HG03432 (cell line): ENCODE data around the gene C17orf75.
"Not testable (repeated sequence)": the region's sequence is repeated elsewhere in the genome, so short reads cannot be mapped to it uniquely, and the experiment has no call there.

Source experiments
- ATAC-seq: cut with Tn5 transposase; IDR thresholded peaks from one replicate; pipeline ENCODE4 v1.9.1; 2021; ENCODE audit warnings: mild to moderate bottlenecking, moderate library complexity; ENCODE audit not compliant: unreplicated experiment

Gene C17orf75, protein sequence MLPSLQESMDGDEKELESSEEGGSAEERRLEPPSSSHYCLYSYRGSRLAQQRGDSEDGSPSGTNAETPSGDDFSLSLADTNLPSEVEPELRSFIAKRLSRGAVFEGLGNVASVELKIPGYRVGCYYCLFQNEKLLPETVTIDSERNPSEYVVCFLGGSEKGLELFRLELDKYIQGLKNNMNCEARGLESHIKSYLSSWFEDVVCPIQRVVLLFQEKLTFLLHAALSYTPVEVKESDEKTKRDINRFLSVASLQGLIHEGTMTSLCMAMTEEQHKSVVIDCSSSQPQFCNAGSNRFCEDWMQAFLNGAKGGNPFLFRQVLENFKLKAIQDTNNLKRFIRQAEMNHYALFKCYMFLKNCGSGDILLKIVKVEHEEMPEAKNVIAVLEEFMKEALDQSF

DNA sequence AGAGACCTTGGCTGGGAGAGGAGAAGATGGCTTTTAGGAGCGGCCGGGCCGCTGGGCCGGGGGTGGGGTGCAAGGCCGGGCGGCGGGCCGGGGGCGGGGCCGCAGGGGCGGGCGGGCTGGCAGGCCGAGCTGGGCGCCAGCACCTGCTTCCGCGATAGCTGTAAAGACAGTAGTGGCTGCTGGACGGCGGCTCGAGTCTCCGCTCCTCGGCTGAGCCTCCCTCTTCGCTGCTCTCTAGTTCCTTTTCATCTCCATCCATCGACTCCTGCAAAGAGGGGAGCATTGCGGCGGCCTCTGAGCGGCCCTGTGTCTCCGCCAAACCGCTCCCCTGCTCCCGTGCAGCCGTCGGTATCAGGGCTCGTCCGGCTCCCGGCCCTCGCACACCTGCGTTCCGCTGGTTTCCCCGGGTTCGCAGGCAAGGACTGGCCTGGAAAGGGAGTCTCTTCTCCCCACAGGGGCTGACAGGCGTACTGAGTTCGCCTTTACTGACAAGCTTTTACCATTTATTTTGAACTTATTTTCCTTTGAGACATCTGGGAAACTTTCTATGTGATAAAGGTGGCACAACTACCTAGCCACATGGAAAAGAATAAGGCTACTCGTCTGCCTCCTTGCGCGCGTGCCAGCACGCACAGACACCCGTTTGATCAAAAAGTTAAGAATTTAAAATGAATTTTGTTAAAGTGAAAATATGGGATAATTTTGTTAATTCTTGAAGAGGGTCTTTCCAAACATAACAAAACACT is at the start of gene C17orf75:
Gene C17orf75, minus strand, starts transcription at position 317 of the 746 bp plus-strand sequence. Its CDS starts 34 bp downstream, at position 283.
- peak; percentile 92 for ATAC-seq

DNA sequence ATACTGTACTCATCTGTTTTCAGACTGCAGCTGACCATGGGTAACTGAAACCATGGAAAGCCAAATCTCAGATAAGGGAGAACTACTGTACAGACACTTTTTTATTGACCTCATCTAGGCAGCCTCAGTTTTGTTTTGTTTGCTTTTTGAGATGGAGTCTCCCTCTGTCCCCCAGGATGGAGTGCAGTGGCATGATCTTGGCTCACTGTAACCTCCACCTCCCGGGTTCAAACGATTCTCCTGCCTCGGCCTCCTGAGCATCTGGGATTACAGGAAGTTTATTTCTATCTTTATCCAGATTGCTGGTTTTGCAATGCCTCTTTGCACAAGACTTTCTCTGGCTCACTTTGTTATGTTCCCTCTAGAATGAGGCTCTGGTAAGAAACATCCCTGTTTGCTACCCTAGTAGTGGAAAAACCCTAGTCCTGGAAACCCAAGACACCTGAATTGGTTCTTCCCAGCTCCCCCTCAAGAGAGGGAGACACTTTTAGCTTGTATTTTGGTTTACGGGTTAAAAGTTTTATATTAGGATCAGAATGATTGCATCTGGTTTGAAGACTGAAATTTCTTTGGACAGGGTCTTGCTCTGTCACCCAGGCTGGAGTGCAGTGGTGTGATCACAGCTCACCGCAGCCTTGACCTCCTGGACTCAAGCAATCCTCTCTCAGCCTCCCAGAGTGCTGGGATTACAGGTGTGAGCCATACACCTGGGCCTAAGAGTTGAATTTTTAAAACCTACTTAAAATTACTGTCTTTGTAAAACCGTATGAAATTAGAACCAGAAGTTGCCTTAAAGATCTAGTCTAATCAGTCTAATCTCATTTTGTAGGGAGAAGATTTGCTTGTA is 46.9 kb upstream of the C17orf75 start:
- ATAC-seq = no peak

DNA sequence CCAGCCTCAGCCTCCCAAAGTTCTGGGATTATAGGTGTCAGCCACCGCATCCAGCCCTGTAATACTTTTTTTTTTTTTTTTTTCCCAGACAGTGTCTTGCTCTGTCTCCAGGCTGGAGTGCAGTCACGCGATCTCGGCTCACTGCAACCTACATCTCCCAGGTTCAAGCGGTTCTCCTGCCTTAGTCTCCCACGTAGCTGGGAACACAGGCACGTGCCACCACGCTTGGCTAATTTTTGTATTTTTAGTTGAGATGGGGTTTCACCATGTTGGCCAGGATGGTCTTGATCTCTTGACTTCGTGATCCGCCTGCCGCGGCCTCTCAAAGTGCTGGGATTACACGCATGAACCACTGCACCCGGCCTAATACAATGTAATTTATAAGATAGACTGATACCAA is 46.2 kb upstream of the C17orf75 start:
- ATAC-seq = not testable (repeated sequence)

DNA sequence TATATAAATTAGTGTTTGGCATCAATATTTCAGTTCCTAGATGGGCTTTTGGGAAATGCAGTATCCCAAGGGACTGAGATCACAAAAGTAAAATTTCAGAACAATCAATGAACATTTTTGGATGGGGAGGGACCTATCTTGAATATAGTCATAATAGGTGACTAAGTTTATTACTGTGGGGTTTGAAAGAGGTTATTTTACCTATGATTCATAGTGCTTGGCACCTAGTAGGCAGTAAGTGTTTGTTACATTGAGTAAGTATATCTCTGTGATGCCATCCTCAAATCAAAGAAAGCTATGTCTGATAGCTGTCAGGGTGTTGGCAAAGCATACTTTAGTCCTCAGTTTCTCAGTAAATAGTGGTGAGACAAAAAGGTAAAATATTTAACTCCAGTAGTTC is 44.9 kb upstream of the C17orf75 start:
- ATAC-seq = no peak

DNA sequence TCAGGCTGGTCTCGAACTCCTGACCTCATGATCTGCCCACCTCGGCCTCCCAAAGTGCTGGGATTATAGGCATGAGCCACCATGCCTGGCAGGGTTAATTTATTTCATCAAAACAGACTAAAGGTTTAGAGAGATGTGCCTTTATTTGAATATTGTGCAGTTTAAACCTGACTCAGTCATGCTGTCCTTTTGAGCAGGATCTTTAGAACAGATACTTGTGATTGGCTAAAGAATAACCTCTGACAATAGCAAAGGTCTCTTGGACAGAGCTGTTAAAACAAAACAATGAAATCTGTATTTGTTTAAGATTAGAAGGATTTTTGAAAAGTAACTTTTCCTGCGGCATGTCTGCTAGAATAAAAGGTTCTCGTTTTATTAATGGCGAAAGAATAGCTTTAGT is 44.0 kb upstream of the C17orf75 start:
- ATAC-seq = no peak

DNA sequence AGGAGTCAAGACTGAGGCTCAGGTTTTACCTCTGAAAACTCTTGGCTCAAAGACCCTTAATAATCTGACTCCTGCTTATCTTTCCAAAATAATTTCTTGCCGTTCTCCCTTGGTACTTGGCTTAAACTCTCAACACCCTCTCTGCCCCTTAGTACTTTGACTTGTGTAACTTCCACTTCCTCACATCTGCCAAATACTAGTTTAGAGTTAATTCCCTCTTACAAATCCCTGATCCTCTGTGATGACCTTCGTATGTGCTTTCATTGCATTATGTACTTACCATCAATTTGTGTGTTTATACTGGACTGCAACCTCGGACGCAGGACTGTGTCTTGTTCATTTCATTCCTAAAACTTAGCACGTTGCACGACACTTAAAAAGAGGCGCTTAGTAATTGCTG is 43.1 kb upstream of the C17orf75 start:
- ATAC-seq = no peak

DNA sequence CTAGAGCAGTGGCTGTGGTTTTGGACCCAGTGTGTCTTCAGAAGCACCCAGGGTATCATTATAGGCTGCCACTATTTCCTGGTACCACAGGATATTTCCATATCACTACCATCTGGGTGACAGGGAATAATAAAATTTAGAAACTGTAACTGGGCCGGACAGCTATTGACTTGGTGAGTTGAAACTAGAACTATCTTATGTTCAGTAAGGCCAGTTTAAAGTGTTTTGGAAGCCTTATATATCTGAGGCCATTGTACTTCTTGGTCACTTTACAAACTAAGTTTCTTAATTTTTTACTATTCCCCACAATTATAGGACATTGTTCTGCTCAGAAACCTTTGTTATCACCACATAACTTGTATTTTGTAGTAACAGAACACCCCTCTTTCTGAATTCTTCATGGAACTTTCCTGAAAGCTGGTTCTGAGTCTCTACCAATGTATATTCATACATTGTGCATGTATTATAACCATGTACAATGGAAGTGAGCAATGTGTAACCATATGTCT is 42.0 kb upstream of the C17orf75 start:
- ATAC-seq = no peak

DNA sequence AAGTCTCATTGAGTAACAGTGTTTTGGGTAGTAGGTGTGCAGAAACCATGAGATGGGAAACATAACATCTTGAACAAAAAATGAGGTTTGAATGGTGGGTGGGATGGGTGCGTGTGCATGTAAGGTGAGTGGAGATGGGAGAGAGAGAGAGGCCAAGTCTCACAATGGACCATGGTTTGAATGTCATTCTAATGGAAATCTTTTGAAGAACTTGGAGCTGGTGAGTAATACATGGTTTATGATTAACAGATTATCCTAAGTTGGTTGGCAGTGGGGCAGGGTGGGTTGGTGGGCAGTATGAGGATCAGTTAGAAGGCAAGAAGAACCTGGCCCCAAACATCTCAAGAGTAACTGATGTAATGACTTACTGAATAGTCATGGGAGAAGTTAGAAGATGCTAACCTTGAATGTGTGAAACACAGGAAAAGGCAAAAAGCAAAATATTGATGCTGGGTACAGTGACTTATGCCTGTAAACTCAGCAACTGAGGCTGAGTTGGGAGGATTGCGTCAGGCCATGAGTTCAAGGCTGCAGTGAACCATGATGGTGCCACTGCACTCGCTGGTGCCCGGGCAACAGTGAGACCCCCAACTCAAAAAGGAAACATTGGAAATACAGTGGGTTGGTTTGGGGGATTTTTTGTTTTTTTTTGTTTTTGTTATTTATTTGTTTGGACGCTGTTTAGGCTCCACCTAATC is 40.7 kb upstream of the C17orf75 start:
- ATAC-seq = no peak

DNA sequence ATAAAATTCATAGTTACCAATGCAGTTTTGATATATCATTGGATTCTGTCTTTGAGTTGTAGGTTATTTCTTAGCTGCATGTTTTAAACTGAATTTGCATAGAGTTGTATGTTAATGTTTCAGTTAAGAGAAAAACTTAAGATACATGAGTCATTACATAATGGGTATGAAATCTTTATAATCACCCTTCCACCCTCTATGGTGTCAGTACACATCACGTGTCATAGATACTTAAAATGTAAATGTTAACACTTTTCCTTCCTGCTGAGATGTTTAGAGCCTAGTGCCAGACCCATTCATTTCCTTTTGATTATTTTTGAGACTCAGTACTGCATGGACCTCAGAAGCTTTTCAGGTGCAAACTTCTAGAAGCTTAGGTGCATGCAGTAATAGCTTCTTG is 28.5 kb upstream of the C17orf75 start:
- ATAC-seq = no peak

DNA sequence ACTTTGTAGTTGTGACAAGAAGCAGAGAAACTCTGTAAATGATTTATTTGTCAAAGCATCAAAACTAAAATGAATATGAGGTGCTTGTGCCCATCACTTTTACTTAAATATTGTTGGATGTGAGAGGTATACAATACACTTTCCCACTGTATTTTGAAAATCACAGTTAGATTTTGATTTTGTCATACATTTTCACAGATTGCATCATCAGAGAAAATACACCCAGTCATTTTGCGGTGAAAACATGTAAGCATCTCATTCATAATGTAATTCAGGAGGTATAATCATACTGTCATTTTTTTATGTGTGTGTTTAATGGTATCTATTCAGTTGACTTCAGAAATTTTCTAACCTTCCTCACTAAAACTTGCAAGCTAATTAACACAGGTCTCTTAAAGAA is 19.3 kb upstream of the C17orf75 start:
- ATAC-seq = no peak

DNA sequence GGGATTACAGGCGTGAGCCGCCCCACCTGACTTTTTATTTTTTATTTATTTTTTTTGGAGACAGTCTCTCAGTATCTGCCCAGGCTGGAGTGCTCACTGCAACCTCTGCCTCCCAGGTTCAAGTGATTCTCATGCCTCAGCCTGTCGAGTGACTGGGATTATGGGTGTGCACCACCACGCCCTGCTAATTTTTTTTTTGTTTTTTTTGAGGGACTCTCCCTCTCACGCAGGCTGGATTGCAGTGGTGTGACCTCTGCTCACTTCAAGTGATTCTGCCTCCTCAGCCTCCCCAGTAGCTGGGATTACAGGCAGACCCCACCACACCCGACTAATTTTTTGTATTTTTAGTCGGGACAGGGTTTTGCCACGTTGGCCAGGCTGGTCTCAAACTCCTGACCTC is 15.6 kb upstream of the C17orf75 start:
- no peak for ATAC-seq

DNA sequence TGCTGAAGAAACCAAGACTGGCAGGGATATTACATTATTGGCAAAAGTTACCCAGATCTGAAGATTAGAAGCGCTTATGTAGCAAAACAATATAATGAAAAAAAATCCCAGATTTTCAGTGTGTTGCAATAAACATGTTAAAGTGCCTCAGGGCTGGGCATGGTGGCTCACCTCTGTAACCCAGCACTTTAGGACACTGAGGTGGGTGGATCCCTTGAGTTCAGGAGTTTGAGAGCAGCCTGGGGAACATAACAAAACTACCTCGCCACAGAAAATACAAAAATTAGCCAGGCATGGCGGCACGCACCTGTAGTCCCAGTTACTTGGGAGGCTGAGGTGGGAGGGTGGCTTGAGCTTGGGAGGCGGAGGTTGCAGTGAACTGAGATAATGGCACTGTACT is 14.8 kb upstream of the C17orf75 start:
- no peak for ATAC-seq

DNA sequence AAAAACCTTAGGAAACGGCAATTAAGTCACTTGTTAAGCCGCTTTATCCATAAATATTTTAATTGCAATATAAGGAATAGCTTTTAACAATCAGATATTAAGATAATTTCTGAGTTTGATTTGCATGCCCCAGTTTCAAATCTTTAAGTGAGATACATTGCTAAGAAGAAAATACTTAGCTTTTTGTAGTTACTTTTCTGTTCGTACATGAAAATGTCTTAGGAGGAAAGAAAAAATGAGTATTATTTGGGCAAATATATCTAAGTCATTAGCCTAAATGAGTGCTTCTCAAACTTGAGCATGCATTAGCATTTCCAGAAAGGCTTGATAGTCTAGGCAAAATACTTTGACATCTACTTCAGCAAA is 14.4 kb upstream of the C17orf75 start:
- no peak for ATAC-seq

DNA sequence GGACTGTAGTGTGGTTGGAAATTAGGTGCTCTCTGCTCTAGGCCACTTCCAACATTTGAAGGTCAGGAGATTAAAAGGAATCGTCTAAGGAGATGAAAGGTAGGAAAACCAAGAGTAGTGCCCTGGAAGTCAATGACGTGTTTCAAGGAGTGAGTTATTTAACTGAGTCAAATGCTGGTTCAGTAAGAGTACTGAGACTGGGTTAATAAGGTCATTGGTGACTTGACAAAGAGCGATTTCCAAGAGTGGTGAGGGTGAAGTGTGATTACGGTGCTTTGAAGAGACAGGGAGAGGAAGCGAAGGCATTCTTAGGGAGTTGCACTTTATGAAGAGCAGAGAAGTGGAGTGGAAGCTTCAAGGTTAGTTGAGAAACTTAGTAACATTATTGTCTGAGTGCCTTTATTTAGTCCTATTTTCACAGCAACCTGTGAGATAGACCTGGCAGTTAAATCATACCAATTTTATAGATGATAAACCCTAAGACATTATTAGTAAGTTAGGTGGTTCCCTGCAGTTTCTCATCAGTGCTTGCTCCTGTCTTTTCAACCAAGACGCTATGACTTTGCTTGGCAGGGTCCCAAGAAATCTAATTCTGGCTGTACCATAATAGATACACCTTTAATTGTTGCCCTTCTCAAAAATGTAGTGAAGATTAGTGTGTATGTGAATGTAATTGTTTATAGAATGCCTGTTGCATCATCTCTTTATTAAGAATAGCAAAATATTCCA is 13.8 kb upstream of the C17orf75 start:
- no peak for ATAC-seq

DNA sequence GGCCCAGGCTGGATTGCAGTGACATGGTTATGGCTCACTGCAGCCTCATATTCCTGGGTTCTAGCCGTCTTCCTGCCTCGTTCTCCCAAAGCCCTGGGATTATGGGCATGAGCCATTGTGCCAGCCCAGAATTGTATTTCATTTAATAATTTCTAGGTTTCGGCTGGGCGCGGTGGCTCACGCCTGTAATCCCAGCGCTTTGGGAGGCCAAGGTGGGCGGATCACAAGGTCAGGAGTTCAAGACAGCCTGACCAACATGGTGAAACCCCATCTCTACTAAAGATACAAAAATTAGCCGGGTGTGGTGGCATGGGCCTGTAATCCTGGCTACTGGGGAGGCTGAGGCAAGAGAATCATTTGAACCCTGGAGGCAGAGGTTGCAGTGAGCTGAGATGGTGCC is 10.8 kb upstream of the C17orf75 start:
- ATAC-seq = not testable (repeated sequence)

DNA sequence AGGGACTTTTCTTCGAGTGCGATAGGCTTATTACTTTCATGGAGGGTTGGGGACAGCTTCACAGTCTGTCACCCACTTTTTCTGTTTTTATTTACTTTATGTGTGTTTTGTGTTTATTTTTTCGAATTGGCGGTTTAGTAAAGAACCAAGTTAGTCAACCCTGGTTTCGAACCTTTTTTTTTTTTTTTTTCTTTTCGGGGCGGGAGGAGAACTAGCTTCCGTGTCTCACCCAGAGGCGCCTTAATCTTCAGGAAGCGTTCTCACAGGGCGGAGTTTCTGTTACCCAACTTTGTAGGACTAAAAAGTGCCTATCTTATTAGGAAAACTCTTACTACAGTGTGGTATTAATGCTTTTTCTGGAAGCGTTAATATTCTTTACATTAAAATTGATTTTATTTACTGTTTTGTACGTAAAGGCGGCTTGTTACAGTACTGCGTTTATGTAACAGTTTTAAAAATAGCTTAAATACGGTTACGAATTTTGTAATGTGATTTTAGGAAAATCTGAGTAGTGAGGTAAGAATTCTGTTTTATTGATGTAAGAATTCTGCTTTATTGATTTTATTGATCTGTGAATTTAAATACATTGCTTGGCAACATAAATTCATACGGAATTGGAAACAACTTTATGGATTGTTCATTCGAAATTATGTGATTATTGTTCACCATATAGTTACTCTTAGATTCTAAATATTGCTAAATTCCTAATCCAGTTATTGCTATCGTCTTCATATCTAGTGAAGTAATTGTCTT is 8.9 kb upstream of the C17orf75 start:
- ATAC-seq = peak; percentile 32

DNA sequence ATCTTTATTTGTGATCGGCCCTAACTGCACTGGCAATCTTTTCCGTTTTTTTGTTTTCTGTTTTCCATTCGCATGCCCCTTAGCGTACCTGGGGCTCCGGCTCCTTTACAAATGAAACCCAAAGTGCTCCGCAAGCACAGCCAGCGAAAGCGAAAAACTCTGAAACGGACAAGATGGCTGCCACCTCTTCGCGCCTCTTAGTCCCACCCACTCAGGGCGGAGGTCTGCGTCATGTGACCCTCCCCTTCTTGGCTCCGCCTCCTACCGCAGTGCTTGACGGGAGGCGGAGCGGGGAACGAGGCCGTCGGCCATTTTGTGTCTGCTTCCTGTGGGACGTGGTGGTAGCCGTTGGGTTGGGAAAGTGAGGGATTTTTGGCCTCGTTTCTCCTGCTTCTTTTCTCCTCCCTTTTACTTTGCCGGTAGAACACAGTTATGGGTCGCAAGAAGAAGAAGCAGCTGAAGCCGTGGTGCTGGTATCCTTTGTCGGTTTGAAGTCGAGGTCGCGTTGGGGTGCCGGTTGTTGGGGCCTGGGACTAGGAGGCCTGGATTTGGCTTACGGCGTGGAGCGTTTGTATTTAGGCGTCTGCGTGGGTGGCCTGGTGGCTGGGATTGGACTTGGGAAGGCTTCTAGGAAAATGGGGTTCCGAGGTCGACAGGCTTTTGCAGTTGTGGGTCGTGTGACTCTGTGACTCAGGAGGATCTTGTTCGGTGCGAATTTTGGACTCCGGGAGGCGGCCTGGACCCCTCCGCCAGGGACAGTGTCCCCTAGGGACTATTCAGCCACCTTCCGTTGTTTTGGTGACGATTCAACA is 8.1 kb upstream of the C17orf75 start, which contains the start of gene ZNF207:
Gene ZNF207, plus strand, starts transcription at position 304 of the 812 bp plus-strand sequence. Its CDS starts 129 bp downstream, at position 433.
- ATAC-seq = peak; percentile 85

DNA sequence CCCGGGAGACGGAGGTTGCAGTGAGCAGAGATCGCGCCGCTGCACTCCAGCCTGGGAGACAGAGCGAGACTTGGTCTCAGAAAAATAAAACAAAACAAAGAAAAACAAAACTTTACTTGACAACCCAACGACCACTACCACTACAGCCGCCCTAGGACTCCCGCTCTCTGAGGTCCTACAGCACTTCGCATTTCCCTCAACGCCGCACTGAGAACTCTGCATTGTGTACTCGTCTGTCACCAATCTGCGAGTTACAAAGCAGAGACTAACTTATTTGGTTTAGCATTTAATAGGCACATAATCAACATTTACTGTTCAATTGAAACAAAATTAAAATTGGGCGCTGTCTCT is 7.5 kb upstream of the C17orf75 start:
- peak; percentile 9 for ATAC-seq

DNA sequence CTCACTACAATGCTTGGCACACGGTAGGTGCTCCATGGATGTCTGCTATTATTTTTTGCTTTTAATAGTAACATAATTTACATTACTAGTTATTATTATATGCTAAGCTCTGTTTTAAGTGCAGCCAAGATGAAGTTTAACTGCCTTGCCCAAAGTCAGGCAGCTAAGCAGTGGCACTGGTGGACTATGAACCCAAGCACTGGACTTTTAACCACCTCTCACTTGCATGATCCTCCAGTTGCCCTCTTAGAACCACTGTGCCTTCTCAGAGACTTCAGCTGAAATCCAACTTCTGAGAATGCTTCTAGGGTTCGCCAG is 6.5 kb upstream of the C17orf75 start:
- ATAC-seq = no peak
